HG03135 (cell line): ENCODE data around the gene RAB24.
"Not testable (repeated sequence)": the region's sequence is repeated elsewhere in the genome, so short reads cannot be mapped to it uniquely, and the experiment has no call there.

Experiments used
- ATAC-seq: cut with Tn5 transposase; IDR thresholded peaks from one replicate; pipeline ENCODE4 v1.9.1; 2021; ENCODE audit warnings: mild to moderate bottlenecking, moderate library complexity; ENCODE audit not compliant: unreplicated experiment

The RAB24 gene

DNA sequence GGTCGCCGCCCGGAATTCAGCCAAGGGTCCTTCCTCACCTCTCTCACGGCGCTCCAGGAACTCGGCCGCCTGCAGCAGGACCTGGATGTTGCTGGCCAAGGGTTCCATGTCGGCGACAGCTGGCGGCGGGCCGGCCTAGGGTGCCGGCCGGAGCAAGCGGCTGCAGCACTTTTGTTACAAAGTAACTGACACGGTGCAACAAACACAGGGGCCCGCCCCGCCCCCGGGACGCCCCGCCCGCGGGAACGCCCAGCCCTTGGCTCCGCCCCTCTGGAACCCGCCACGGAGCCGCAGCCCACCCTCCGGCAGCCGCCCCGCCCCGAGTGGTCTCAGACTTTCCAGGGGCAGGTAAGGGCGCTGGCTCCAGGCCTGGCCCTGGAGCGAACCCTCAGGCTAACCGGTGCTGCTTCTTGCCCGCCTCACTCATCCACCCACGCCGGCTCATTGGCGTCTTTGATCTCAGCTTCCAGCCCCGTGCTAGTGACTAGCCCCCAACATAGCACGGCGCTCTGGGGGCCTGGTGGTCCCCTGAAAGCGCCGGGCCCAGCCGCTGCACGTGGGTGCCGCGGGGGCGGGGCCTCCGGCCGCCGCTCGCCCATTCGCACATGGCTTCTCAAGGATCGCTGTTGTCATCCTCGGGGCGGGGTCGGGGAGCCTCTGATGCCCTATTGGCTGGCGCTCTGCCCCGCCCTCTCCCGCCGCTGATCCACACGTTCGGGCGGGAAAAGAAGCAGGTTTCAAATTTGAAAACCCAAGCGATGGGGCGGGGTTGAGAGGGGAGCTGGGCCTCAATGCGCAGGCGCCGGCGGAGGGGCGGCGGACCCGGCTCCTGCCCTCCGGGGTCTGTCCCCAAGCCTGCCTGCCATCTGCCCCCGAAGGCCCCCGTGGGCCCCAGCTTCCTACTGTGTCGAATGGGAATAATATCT lies 8.5 kb upstream of the RAB24 start, which contains the start of gene MXD3:
Gene MXD3 (minus strand): TSS at position 176 of the 926 bp plus-strand sequence. CDS start 68 bp downstream, at position 108.
- peak; percentile 63 for ATAC-seq

DNA sequence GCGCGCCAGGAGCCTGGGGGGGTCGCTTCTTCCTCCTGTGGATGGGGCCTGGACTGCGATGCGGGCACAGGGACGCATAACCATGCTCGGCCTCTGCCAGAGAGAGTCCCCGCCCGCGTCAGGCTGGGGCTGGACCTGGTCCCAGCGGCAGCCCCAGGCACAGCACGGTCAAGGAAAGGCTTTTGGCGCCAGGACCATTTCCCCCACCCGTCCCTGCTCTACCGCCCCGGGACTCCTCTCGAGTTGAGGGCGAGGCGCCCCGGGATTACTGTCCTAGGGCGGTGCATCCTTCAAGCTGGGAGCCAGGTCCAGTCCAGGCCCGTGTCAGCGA lies 7.8 kb upstream of the RAB24 start:
- peak; percentile 0 for ATAC-seq

DNA sequence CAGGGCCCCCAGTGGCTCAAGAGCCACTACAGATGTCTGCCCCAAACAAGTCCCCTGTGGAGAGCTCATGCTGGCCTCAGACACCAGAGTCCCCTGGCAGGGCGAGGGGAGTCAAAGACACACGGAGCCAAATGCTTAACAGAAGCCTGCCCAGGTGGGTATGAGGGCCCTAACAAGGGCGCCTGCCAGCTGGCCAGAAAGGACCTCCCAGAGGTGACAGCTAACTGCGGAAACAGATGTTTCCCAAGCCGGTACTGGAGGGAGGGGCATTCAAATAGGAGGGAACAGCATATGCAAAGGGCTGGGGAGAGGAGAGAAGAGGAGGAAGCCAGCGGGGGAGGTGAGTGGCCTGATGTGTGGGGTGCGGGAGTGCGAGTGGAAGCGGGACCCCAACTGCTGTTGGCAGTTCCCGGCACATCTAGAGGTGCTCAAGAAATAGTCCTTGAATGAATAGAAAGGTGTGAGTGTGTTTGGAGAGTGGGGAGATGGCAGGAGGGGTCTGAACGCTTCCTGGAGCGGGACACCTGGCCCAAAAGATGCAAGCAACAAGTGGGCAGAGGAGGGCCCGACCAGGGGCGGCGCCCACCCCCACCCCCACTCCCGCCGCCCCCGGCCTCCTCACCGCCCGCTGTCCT lies 7.4 kb upstream of the RAB24 start:
- ATAC-seq = no peak

DNA sequence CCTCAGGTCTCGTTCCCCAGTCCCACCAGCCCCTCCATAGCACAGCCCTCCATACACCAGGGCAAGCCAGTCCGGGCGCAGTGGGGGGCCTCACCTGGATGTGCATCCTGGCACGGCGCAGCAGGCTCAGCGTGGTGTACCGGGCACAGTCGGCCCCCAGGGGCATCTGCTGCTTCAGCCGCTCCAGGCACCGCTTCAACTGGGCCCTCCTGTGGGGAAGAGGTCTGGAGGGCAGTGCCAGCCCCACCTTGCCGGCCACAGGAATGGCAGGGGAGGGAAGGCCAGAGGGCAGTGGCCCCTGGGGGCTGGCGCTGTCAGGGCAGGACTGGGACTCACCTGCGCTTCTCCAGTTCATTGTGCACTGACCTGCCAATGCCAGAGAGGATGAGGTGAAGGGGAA lies 6.8 kb upstream of the RAB24 start:
- ATAC-seq = no peak

GRCh38 chr5:177309351-177310191 lies 6.1 kb upstream of the RAB24 start:
- ATAC-seq = no peak

DNA sequence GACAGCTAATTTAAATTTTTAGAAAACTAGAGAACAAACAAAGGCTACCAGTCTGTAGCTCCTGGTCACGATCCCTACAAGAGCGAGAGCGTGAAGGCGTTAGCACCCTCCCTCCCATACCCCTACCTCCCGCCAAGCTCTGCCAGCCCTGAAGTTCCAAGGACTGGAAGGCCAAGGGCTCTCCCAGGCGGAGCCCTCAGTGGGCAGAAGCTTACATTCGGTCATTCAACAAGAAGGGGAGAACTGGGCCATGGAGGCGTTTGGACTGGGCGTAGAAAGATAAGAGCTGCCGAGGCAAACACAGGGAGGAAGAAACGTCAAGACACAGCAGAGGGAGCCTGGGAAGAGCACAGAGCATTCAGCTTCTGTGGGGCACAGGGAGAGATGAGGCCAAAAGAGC lies 5.2 kb upstream of the RAB24 start:
- no peak for ATAC-seq

GRCh38 chr5:177307544-177308363 lies 4.2 kb upstream of the RAB24 start:
- no peak for ATAC-seq

DNA sequence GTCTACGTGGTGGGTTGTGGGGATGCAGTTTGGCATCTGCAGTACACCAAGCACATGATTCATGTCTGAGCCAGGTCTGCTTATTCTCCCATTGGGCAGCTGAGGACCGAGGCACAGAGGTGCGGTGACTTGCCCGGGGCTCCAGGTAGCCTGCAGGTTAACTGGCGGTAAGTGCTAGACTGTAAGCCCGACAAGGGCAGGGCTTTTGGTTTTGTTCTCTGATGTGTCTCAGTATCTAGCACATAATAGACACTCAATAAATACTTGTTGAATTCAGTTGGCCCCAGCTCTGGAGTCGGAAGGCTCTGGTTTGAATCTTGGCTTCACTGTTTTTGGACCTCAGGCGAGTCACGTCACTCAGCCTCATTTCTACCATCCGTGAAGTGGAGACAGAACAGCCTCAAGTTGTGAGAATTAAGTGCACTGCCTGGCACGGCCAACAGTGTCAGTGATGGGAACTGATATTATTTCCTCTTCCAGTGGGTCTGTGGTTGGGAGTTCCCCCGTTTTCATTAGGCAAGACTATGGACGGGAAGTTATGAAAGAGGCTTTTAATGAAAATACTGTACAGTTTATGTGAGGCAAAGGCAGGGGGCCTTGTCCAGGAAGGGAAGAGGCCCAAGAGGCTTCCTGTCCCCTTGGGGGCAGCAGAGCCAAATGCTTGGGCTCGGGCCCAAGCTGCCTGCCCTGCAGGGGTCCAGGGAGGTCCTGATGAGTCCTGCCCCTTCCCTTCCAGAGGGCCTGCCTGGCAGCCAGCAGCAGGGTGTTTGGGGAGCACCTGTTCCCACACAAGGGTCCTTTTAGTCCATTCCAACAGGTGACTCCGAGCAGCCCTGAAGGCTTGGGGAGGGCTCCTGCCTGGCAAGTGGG lies 3.4 kb upstream of the RAB24 start:
- no peak for ATAC-seq

GRCh38 chr5:177306103-177306640 lies 2.7 kb upstream of the RAB24 start:
- ATAC-seq = not testable (repeated sequence)

DNA sequence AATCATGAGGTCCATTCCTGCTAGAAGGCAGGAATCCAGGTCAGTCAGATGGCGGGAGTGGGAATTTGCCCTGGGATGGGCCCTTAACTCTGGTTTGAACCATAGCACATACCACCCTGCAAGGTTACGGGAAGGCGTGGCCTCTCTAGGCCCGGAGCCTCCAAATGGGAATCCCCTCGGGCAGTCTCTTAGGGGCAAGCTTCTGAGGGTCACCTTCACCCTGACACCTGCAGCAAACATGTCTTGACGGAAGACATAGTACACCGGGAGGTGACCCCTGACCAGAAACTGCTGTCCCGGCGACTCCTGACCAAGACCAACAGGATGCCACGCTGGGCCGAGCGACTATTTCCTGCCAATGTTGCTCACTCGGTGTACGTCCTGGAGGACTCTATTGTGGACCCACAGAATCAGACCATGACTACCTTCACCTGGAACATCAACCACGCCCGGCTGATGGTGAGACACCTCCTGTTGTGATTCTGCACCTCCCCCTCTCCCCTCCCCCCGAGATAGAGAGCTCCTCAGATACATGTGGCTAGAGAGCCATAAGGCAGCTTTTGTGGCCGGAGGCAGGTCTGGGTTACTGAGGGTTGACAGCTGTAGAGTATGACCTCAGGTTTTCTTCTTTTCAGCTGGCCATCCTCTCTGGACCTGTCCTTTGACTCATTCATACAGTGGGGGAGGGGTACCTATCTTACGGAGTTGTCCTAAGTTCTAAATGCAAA lies 1.0 kb upstream of the RAB24 start:
- no peak for ATAC-seq

DNA sequence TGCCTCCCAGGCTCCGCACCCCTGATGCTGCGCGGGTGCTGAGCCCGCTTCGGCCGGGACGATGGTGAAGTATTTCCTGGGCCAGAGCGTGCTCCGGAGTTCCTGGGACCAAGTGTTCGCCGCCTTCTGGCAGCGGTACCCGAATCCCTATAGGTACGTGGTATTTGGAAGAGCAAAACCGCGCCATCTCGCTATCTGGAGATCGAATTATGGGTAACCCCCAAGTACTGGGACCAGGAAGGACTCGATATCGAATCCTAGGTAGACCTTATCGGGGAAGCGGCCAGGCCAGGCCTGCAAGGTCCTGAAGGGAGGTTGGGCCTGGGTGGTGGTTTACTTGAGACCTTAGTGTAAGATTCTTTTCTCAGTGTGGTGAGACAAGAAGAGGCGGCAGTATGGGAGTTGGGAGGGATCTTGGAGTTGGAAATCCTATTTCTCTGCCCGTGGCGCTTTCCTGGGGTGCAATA lies 439 bp upstream of the RAB24 start:
- ATAC-seq = no peak

GRCh38 chr5:177302354-177303110 lies 987 bp downstream of the RAB24 start:
- no peak for ATAC-seq

GRCh38 chr5:177301503-177302165 lies 1.9 kb downstream of the RAB24 start:
- ATAC-seq = no peak

GRCh38 chr5:177300951-177301350 lies 2.6 kb downstream of the RAB24 start:
- no peak for ATAC-seq

DNA sequence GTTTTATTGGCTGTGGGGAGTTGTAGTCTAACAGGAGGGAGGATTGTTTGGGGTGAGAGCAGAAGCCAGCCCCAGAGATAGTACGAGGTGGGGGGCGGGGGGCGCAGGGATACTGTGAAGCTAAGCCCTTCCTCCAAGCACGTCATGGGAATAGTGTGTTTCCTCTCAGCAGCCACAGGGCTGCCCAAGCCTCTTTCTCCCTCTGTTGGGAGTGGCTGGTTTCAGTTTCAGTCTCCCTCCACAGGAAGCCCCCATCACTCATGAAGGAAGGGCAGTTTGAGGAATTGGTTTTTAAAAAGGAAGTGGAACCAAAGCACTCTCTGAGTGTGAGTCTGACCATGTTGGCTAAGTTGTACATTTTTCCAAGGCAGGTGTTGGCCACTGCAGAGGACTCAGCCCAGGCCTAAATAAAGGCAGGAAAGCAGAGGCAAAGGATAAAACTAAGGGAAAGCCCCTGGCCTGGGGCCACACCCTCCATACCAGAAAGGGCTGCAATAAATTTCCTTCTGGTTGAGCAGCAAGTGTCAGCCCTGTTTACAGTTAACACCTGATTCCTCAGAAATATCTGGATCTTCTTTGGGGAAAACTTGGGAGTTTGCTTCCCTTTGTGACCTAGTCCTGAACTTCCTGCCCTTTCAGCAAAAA lies 3.2 kb downstream of the RAB24 start:
- peak; percentile 40 for ATAC-seq

GRCh38 chr5:177299697-177300096 lies 3.8 kb downstream of the RAB24 start:
- ATAC-seq = no peak

DNA sequence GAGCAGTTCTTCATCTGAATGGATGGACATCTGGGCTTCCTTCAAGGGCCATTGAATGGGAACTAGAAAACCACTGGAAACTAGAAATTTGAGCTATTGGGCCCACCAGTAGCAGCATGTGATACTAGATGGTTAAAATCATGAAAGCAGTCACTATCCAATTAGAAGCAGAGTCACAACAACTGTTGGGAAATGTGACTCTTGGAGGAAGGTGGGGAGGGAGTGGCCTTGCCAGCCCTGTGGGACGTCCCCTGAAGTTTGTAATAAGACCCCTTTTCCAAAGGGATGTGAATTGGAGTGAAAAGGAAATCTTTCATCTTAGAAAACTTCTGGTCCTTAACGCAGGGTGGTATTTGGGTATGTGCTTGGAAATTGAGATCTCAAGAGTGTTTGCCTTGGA lies 5.6 kb downstream of the RAB24 start:
- no peak for ATAC-seq
